OCI-LY1 (cell line): ENCODE results near the gene ACTG2.
"Not testable (repeated sequence)": the region's sequence is repeated elsewhere in the genome, so short reads cannot be mapped to it uniquely, and the experiment has no call there.

Experiments
- H2AFZ ChIP-seq: fragments of 200-600 bp; sonication (generic), shearing (Covaris generic); 2 replicates; pipeline ENCODE4 v1.6.0; 2014; ENCODE audit warnings: antibody characterized with exemption, mild to moderate bottlenecking, low read length
- H3F3A ChIP-seq: fragments of 200-600 bp; sonication (generic), shearing (Covaris generic); 2 replicates; pipeline ENCODE4 v1.6.0; 2014; ENCODE audit warnings: mild to moderate bottlenecking, antibody characterized with exemption, low read length, moderate library complexity; ENCODE audit not compliant: insufficient read depth
- H3K27ac ChIP-seq: fragments of 200-600 bp; sonication (generic); 2 replicates; pipeline ENCODE4 v1.5.1; 2014; ENCODE audit warnings: low read length, mixed run types, mild to moderate bottlenecking, low read depth; ENCODE audit not compliant: poor library complexity, severe bottlenecking
- H3K27me3 ChIP-seq: fragments of 200-600 bp; sonication (generic); 2 replicates; pipeline ENCODE4 v1.6.0; 2014; ENCODE audit warnings: antibody characterized with exemption, mild to moderate bottlenecking, low read length, moderate library complexity; ENCODE audit not compliant: insufficient read depth
- H3K36me3 ChIP-seq: fragments of 200-600 bp; sonication (generic); 2 replicates; pipeline ENCODE4 v1.6.1; 2014; ENCODE audit warnings: mild to moderate bottlenecking, antibody characterized with exemption, low read length, moderate library complexity, mixed read lengths; ENCODE audit not compliant: insufficient read depth
- H3K4me1 ChIP-seq: fragments of 200-600 bp; sonication (generic); 2 replicates; pipeline ENCODE4 v1.5.1; 2014; ENCODE audit warnings: mild to moderate bottlenecking, low read length, moderate library complexity; ENCODE audit not compliant: insufficient read depth, severe bottlenecking
- H3K4me2 ChIP-seq: fragments of 200-600 bp; sonication (generic), shearing (Covaris generic); 2 replicates; pipeline ENCODE4 v1.6.1; 2014; ENCODE audit warnings: low read length
- H3K4me3 ChIP-seq: fragments of 200-600 bp; sonication (generic); 2 replicates; pipeline ENCODE4 v1.5.1; 2014; ENCODE audit warnings: low read length, low read depth, mild to moderate bottlenecking, mixed read lengths; ENCODE audit not compliant: poor library complexity, severe bottlenecking
- H3K79me2 ChIP-seq: fragments of 200-600 bp; shearing (Covaris generic); 2 replicates; pipeline ENCODE4 v1.6.1; 2016; ENCODE audit warnings: mixed run types, low read length, mixed read lengths; ENCODE audit not compliant: insufficient read depth
- H3K9ac ChIP-seq: fragments of 200-600 bp; sonication (generic), shearing (Covaris generic); 2 replicates; pipeline ENCODE4 v1.6.1; 2014; ENCODE audit warnings: mild to moderate bottlenecking, low read length, mixed read lengths
- H3K9me2 ChIP-seq: fragments of 200-600 bp; sonication (generic), shearing (Covaris generic); 2 replicates; pipeline ENCODE4 v1.6.1; 2014; ENCODE audit warnings: low read depth, mild to moderate bottlenecking, low read length, mixed read lengths
- H3K9me3 ChIP-seq: fragments of 200-600 bp; shearing (Covaris generic); 2 replicates; pipeline ENCODE4 v1.6.1; 2014; ENCODE audit warnings: low read length, mixed read lengths
- H4K20me1 ChIP-seq: fragments of 200-600 bp; sonication (generic), shearing (Covaris generic); 2 replicates; pipeline ENCODE4 v1.6.0; 2016; ENCODE audit warnings: mild to moderate bottlenecking, low read length; ENCODE audit not compliant: insufficient read depth
- EZH2 ChIP-seq: fragments of 200-600 bp; sonication (generic), shearing (Covaris generic); IDR thresholded peaks from 2 replicates; pipeline ENCODE4 v1.8.0; 2017; ENCODE audit warnings: borderline replicate concordance, mixed run types, mild to moderate bottlenecking, antibody characterized with exemption, low read length, moderate library complexity, mixed read lengths
- TF ChIP-seq, protein P1 (sequence below): fragments of 200-600 bp; sonication (generic), shearing (Covaris generic); IDR thresholded peaks from 2 replicates; pipeline ENCODE4 v1.5.1; 2017; ENCODE audit warnings: mild to moderate bottlenecking, antibody characterized with exemption, low read length, moderate library complexity, mixed read lengths

ACTG2 gene

DNA sequence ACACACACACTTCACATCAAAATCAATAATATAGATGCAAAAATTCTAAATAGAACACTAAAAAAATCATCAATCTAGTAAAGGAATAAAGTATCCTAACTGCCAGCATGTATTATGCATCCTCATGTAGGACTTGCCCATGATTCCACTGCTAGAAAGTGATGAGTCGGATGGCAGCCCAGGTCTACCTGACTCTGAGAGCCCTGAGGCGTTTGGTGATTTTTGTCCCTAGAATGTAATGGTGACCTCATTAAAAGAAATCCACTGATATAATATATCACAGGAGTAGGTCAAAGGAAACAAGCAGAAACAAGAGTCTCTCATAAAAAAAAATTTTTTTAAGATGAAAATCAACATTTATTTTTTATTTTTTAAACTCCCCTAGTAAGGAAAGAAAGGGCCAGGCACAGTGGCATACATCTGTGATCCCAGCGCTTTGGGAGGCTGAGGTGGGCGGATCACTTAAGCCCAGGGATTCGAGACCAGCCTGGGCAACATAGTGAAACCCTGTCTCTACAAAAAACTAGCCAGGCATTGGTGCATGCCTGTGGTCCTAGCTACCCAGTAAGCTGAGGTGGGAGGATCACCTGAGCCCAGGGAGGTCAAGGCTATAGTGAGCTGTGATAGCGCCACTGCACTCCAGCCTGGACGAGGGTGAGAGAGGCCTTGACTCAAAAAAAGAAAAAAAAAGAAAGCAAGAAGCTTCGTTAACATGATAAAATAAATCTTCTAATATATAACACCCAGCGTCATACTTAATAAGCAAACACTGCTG, 24.4 kb upstream of the ACTG2 start:
- H3F3A ChIP-seq = no peaks in the 10 kb centered on the region
- H3K36me3 ChIP-seq = peaks cover 32% of the 10 kb centered on the region
- TF ChIP-seq EZH2 = no peak
- TF ChIP-seq, protein P1, sequence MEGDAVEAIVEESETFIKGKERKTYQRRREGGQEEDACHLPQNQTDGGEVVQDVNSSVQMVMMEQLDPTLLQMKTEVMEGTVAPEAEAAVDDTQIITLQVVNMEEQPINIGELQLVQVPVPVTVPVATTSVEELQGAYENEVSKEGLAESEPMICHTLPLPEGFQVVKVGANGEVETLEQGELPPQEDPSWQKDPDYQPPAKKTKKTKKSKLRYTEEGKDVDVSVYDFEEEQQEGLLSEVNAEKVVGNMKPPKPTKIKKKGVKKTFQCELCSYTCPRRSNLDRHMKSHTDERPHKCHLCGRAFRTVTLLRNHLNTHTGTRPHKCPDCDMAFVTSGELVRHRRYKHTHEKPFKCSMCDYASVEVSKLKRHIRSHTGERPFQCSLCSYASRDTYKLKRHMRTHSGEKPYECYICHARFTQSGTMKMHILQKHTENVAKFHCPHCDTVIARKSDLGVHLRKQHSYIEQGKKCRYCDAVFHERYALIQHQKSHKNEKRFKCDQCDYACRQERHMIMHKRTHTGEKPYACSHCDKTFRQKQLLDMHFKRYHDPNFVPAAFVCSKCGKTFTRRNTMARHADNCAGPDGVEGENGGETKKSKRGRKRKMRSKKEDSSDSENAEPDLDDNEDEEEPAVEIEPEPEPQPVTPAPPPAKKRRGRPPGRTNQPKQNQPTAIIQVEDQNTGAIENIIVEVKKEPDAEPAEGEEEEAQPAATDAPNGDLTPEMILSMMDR = no peak
- no peaks in the 10 kb centered on the region for H3K27me3 ChIP-seq
- no peaks in the 10 kb centered on the region for H4K20me1 ChIP-seq
- H3K9me2 ChIP-seq = no peaks in the 10 kb centered on the region
- no peaks in the 10 kb centered on the region for H3K4me1 ChIP-seq
- no peak overlapping the region for H3K9ac ChIP-seq
- H2AFZ ChIP-seq = no peak overlapping the region
- no peak overlapping the region for H3K4me2 ChIP-seq
- no peaks in the 10 kb centered on the region for H3K9me3 ChIP-seq
- H3K4me3 ChIP-seq = no peak overlapping the region
- no peak overlapping the region for H3K27ac ChIP-seq
- H3K79me2 ChIP-seq = no peaks in the 10 kb centered on the region

DNA sequence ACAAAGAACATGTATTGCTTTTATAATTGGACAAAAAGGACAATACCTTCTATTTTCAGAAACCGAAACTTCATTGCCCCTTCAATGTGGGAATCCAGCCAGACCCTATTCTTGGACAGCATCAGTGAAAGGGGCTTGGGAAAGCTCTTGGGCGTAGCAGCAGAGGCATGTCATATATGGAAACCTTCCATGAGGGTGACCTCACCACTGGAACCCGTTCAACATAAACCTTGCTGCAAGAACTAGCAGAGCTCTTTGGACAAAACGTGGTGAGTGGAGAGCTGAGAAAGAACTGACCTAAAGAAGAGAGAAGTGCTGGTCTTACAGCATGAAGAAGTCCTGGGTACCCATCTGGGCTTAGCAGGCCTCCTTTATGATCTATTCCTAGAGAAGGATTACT, 22.7 kb upstream of the ACTG2 start:
- Histone ChIP-seq H3K9ac (no peak overlapping the region), H3K9me2 (no peaks in the 10 kb centered on the region), H3F3A (no peaks in the 10 kb centered on the region), H3K4me2 (no peak overlapping the region), H3K4me1 (no peaks in the 10 kb centered on the region), H3K4me3 (no peak overlapping the region), H3K27me3 (no peaks in the 10 kb centered on the region), H4K20me1 (no peaks in the 10 kb centered on the region), H3K27ac (no peak overlapping the region), H2AFZ (no peak overlapping the region), H3K36me3 (peaks cover 19% of the 10 kb centered on the region), H3K9me3 (no peaks in the 10 kb centered on the region), H3K79me2 (no peaks in the 10 kb centered on the region)
- no peak for TF ChIP-seq EZH2
- TF ChIP-seq, protein P1 = no peak

DNA sequence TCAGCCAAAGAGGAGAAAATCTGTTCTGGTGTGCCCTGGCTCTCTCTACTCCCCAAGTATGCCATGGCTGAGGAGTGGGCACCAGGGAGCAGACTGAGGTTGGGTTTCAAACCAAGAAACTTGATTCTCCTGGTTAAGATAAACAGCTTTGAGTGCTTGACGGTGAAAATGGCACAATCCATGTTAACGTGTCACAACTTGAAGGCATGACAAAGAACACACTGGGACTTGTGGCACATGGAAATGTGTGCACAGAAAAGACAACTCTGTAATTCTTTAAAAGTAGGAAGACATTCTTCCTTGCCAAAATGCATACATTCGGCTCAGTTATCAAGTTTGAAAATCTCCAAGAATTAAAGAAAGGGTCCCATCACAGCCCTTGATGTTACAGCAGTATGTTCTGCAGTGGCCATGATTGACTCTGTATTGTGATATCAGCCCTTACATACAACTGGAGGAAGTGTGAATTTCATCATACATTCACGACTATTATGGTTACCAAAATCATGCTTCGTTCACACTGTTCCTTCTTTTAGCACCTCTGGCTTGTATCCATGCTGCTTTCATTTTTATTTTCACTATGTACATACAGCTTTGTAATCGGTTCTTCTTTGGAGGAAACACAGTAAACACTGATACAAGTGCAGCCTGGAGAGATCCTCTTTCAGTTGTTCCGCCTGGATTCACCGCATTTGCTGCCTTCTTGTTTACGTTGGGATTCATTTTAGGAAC, 15.6 kb upstream of the ACTG2 start:
- TF ChIP-seq, protein P1 = no peak
- TF ChIP-seq EZH2 = no peak
- H2AFZ ChIP-seq = no peak overlapping the region
- no peaks in the 10 kb centered on the region for H3K79me2 ChIP-seq
- no peaks in the 10 kb centered on the region for H3K27me3 ChIP-seq
- H3K4me1 ChIP-seq = no peaks in the 10 kb centered on the region
- no peaks in the 10 kb centered on the region for H3K9me2 ChIP-seq
- no peaks in the 10 kb centered on the region for H3K9me3 ChIP-seq
- no peaks in the 10 kb centered on the region for H4K20me1 ChIP-seq
- no peak overlapping the region for H3K4me3 ChIP-seq
- H3K27ac ChIP-seq = no peak overlapping the region
- H3K9ac ChIP-seq = no peak overlapping the region
- H3K36me3 ChIP-seq = no peaks in the 10 kb centered on the region
- no peaks in the 10 kb centered on the region for H3F3A ChIP-seq
- H3K4me2 ChIP-seq = no peak overlapping the region

DNA sequence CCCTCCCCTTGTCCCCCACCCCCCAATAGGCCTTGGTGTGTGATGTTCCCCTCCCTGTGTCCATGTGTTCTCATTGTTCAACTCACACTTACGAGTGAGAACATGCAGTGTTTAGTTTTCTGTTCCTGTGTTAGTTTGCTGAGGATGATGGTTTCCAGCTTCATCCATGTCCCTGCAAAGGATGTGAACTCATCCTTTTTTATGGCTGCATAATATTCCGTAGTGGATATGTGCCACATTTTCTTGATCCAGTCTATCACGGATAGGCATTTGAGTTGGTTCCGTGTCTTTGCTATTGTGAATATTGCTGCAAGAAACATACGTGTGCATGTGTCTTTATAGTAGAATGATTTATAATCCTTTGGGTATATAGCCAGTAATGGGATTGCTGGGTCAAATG, 14.8 kb upstream of the ACTG2 start:
- not testable (repeated sequence) for H3K36me3 ChIP-seq, H3K4me1 ChIP-seq, H3K79me2 ChIP-seq, H3K27ac ChIP-seq, H3F3A ChIP-seq, H3K9me3 ChIP-seq, H3K27me3 ChIP-seq, H3K9ac ChIP-seq, H4K20me1 ChIP-seq, H2AFZ ChIP-seq, H3K4me2 ChIP-seq, H3K9me2 ChIP-seq, H3K4me3 ChIP-seq
